Measurements from ENCODE around the gene DCAF6. TPM values are rescaled to one million over a fixed set of nuclear protein-coding genes. Genes with fewer than 3 reads are reported as not detected.

DCAF6 gene
- total RNA-seq, 1 donor from 2014 or later, result 53.7 TPM

GRCh38 chr1:167966050-167966449, 29.6 kb downstream of the DCAF6 start:
- DNase-seq (ENCODE audit: low spot score), result no peak

DNA sequence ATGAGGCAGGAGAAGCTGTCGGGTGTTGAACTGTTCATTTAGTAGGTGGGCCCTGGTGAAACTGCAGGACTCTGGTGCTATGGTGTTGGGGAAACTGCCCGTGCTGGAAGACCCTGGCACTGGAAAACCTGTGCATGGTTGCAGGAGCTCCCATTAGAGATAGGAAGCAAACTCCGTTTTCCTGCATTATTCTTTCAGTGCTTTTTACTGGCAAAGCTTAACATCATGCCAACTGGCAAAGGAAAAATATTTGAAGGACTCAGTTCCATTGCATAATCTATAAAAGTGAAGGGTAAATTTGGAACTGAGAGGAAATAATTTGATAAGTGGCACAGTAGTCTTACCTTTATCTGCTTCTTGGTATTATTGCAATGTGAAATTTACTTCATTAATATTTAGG, 32.1 kb downstream of the DCAF6 start:
- no peak for DNase-seq (ENCODE audit: low spot score)

DNA sequence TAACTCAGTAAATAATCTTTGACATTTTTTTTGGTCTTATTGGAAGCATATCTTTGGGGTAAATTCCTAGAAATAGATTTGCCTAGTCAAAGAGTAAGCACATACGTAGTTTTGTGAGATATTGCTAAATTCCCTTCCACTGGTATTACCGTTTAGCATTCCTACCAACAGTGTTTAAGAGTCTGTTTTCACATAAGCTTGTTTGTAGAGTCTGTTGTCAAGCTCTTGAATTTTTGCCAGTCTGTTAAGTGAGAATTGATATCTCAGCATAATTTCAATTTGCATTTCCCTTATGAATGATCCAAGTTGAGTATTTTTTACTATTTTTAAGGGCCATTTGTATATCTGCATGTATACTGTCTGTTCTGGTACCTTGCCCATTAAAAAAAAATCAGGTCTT, 37.3 kb downstream of the DCAF6 start:
- no peak for DNase-seq (ENCODE audit: low spot score)

GRCh38 chr1:167974698-167975097, 38.2 kb downstream of the DCAF6 start:
- no peak for DNase-seq (ENCODE audit: low spot score)

- no peak for DNase-seq (ENCODE audit: low spot score)
These were observed 40.8 kb downstream of the DCAF6 start for GRCh38 chr1:167977245-167977644.

DNA sequence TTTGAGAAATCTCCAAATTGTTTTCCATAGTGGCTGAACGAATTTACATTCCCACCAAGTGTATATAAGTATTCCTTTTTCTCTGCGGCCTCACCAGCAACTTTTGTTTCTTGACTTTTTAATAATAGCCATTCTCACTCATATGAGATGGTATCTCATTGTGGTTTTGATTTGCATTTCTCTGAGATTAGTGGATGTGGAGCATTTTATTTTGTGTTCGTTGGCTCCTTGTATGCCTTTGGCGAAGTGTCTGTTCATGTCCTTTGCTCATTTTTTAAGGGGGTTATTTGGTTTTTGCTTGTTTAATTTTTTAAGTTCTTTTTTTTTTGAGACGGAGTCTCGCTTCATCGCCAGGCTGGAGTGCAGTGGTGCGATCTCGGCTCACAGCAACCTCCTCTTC, 45.5 kb downstream of the DCAF6 start:
- DNase-seq (ENCODE audit: low spot score), result no peak

GRCh38 chr1:167983797-167984420, 47.4 kb downstream of the DCAF6 start:
- DNase-seq (ENCODE audit: low spot score), result no peak

GRCh38 chr1:167984886-167985489, 48.5 kb downstream of the DCAF6 start:
- no peak for DNase-seq (ENCODE audit: low spot score)

- DNase-seq (ENCODE audit: low spot score), result no peak
These were observed 50.7 kb downstream of the DCAF6 start for GRCh38 chr1:167987174-167987573.

DNA sequence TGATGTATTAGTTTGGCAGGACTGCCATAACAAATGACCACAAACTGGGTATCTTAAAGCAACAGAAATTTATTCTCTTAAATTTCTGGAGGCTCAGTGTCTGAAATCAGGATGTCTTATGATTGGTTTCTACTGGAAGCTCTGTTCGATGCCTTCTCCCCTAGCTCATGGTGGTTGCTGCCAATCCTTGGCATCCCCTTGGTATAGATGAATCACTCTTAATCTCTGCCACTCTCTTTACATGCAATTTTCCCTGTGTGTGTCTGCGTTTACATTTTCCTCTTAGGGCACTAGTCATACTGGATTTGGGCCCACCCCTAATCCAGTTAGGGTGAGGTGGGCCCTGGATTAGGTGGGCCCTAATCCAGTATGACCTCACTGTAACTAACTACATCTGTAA, 55.1 kb downstream of the DCAF6 start:
- no peak for DNase-seq (ENCODE audit: low spot score)

DNA sequence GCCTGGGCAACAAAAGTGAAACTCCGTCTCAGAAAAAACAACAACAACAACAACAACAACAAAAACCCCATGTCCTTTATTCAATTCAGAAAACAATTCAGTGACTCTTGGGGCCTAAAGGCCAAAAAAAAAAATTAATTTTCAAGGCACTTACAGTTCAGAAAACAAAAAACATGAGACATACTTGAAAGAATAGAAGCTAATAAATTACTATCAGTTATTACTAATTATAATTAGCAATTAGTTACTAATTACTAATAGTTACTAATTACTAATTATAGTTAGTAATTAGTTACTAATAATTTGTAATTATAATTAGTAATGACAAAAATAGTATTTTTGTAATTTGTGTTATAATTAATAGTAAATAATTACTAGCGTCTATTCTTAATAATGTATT, 57.2 kb downstream of the DCAF6 start:
- no peak for DNase-seq (ENCODE audit: low spot score)

DNA sequence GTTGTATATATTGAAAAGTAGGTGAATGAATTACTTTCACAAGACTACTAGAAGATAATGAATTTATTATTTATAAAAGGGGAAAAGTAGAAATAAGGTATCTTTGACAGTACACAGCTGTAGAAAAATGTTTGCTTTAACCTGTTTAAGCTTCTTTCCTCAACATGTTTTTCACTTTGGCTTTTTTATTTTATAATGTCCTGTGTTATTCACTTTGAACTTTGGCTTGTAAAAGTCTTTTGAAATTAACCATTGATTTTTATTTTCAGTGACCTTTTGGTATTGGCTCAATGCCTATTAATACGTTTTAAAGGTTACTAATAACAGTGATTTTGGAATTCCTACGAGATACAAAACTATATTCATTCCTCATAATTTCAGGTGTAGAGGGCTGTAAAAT, 58.1 kb downstream of the DCAF6 start:
- DNase-seq (ENCODE audit: low spot score), result no peak

- no peak for DNase-seq (ENCODE audit: low spot score)
These were observed 58.6 kb downstream of the DCAF6 start for GRCh38 chr1:167995038-167995437.

- no peak for DNase-seq (ENCODE audit: low spot score)
These were observed 59.8 kb downstream of the DCAF6 start for GRCh38 chr1:167996266-167996665.

- no peak for DNase-seq (ENCODE audit: low spot score)
These were observed 60.6 kb downstream of the DCAF6 start for GRCh38 chr1:167997037-167997575.

- DNase-seq (ENCODE audit: low spot score), result no peak
These were observed 63.4 kb downstream of the DCAF6 start for GRCh38 chr1:167999877-168000276.

DNA sequence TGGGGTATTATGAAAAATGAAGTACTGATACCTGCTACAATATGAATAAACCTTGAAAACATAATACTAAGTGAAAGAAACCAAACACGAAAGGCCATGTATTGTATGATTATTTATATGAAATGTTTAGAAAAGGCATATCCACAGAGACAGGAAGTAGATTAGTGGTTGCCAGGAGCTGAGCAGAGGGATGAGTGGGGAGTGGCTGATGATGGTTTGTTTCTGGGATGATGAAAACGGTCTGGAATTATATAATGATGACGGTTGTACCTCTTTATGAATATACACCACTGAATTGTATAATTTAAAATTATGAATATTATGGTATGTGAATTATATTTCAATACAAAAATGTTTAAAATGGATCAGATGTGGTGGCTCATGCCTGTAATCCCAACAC, 64.2 kb downstream of the DCAF6 start:
- no peak for DNase-seq (ENCODE audit: low spot score)

- no peak for DNase-seq (ENCODE audit: low spot score)
These were observed 64.7 kb downstream of the DCAF6 start for GRCh38 chr1:168001213-168001612.

- no peak for DNase-seq (ENCODE audit: low spot score)
These were observed 68.0 kb downstream of the DCAF6 start for GRCh38 chr1:168004531-168004930.

- DNase-seq (ENCODE audit: low spot score), result no peak
These were observed 69.0 kb downstream of the DCAF6 start for GRCh38 chr1:168005529-168005928.

GRCh38 chr1:168007691-168008090, 71.2 kb downstream of the DCAF6 start:
- no peak for DNase-seq (ENCODE audit: low spot score)

GRCh38 chr1:168008595-168008994, 72.1 kb downstream of the DCAF6 start:
- no peak for DNase-seq (ENCODE audit: low spot score)

DNA sequence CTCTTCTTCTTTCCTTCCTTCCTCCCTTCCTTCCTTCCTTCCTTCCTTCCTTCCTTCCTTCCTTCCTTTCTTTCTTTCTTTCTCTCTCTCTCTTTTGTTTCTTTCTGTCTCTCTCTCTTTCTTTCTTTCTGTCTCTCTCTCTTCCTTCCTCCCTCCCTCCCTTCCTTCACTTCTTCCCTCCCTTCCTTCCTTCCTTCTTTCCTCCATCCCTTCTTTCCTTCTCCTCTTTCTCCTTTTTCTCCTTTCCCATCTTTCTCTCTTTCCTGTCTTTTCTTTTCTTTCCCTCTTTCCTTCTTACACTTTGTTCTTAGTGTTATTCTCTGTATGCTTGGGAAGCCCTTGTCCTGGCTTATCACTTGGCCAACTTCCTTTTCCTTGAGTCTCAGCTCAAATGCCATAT, 72.8 kb downstream of the DCAF6 start:
- DNase-seq (ENCODE audit: low spot score), result no peak

GRCh38 chr1:168019407-168019806, 82.9 kb downstream of the DCAF6 start:
- DNase-seq (ENCODE audit: low spot score), result no peak
